Embryonic facial prominence (tissue), 1 donor: Measurements from ENCODE around the gene CEP170B.
"Not testable (repeated sequence)": the region's sequence is repeated elsewhere in the genome, so short reads cannot be mapped to it uniquely, and the experiment has no call there.

Experiments used
- DNase-seq: peaks from one replicate; pipeline ENCODE4 v3.0.0-alpha.2; 2016; ENCODE audit errors: extremely low spot score

The CEP170B gene

GRCh38 chr14:104879201-104879982 lies 14.3 kb downstream of the CEP170B start:
- no peak for DNase-seq

GRCh38 chr14:104879983-104880565 lies 15.0 kb downstream of the CEP170B start:
- no peak for DNase-seq

DNA sequence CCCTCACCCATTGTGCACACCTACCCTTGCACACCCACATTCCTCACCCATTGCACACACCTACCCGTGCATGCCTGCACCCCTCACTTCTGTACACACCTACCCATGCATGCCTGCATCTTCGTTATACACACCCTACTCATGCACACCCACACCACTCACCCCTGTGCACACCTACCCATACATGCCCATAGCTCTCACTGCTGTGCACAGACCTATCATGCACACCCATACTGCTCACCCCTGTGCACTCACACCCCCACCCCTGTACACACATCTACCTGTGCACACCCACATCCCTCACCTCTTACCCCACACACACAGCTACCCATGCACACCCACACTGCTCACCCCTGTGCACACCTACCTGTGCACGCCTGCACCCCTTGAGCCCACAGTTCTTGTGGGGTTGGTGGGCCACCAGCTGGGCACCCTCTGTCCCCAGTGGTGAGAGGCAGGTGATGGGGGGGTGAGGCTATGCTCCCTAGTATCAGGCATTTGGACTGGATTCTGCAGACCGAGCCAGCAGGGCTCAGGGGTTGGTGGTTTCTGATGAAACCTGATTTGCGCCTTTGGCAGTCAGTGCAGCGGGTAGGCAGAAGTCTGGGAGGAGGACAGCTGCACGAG lies 15.6 kb downstream of the CEP170B start:
- DNase-seq = no peak

DNA sequence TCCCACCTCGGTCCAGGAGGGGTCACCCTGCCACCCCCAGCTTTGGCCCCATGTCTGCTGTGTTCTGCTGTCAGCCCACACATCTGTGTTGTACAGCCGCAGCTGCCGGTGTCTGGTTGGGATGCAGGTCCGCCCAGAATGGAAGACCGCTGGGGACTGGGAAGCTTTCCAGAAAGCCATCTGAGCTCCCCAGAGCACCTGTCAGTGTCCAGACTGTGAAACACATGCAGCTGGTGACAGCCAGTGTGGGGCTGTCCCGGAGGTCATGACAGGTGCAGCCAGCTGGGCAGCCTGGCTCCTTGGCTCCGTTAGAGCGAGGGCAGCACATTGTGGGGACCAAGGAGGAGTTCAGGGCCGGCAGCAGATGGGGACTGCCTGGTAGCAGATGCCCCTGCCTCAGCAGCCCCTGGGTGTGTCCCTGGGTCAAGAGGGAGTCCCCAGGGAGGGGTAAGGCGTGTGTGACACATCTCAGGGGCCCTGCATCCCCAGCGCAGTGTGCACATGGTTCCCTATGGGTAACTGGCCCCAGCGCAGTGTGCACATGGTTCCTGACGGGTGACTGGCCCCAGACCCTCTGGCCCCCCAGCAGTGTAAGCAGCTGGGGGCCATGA lies 16.4 kb downstream of the CEP170B start:
- no peak for DNase-seq

- no peak for DNase-seq
These were observed 17.4 kb downstream of the CEP170B start for GRCh38 chr14:104882325-104882973.

DNA sequence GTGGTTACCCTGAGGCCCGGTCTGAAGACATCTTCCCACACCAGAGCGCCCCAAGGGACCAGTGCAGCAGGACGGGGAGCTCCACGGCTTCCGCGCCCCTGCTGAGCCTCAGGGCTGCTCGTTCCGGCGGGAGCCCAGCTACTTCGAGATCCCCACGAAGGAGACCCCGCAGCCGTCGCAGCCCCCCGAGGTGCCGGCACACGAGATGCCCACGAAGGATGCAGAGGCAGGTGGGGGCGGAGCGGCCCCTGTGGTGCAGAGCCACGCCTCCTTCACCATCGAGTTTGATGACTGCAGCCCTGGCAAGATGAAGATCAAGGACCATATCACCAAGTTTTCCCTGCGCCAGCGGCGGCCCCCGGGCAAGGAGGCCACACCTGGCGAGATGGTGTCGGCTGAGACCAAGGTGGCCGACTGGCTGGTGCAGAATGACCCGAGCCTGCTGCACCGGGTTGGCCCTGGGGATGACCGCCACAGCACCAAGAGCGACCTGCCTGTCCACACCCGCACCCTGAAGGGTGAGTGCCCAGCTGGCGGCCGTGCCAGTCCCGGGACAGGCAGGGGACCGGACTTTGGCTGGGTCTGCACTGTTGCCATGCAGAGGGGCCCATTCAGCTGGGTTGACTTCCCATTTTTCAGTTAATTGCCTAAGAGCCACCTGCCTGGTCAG lies 18.1 kb downstream of the CEP170B start:
- DNase-seq = no peak

DNA sequence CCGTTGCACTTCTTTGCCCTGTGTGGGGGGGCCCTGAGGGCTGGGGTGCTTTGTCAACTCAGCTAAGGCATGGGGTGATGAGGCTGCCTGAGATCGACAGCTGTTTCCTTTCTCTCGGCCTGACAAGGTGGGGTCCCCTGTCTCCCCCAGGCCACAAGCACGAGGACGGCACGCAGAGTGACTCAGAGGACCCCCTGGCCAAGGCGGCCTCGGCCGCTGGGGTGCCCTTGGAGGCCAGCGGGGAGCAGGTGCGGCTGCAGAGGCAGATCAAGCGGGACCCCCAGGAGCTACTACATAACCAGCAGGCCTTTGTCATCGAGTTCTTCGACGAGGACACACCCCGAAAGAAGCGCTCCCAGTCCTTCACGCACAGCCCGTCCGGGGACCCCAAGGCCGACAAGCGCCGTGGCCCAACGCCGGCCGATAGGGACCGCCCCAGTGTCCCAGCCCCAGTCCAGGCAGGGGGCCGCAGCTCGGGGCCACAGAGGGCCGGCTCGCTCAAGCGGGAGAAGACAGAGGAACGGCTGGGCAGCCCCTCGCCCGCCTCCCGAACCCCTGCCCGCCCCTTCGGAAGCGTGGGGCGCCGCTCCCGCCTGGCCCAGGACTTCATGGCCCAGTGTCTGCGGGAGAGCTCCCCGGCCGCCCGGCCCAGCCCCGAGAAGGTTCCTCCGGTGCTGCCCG lies 18.8 kb downstream of the CEP170B start:
- no peak for DNase-seq

GRCh38 chr14:104884381-104884780 lies 19.3 kb downstream of the CEP170B start:
- DNase-seq = not testable (repeated sequence)

DNA sequence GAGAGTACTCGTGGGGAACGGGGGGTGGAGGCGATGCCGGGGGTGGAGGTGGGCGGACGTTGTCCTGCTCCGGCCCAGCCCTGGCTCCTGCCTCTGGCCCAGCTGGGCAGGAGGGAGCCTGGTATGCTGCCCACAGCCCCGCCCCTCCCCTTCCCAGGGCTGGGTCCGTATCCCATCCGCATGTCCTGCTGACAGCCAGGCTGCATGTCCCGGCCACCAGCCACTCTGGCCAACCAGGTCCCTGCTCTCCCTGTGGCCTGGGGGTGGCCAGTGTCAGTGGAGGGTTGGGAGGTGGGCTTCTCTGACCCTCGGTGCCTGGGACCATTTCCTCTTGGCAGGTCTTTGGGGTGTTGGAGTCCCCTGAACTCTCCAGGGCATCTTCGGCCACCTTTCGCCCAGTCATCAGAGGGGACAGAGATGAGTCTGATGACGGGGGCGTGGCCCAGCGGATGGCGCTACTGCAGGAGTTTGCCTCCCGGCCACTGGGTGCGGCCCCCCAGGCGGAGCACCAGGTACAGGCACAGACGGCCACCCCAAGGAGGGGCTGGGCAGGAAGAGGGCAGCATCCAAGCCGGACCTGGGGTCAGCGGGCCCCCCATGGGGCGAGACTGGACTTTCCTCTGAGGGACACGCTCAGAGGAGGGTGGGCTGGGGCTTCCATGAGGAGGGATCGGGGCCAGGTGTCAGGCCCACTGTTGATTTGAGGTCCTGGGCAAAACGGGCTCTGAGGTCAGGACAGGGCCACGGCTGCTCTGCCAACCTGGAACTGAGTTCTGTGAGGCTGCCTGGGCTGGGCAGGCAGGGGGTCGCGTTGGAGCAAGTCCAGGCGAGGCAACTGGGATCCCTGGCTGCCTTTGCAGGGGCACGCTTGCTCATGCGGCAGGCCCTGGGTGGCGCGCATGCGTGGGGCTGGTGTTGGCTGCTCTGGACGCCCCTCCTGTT lies 20.2 kb downstream of the CEP170B start:
- DNase-seq = no peak

DNA sequence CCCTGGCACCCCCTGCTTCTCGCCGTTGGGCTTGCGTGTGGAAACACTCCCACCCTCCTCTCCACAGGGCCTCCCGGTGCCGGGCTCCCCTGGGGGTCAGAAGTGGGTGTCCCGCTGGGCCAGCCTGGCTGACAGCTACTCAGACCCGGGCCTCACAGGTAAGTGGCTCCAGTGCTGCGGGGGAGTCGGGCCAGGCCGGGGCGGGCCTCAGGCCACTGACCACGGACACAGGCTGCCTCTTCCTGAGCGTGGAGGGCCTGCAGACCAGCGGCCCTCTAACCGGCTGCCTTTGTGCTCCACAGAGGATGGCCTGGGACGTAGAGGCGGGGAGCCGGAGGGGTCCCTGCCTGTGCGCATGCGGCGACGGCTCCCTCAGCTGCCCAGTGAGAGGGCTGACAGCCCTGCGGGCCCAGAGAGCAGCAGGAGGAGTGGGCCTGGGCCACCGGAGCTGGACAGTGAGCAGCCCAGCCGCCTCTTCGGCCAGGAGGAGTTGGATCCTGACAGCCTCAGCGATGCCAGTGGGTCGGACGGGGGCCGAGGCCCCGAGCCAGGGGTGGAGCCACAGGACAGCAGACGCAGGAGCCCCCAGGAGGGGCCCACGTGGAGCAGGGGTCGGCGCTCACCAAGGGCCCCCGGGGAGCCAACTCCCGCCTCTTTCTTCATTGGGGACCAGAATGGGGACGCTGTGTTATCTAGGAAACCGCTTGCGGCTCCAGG lies 21.1 kb downstream of the CEP170B start:
- no peak for DNase-seq

GRCh38 chr14:104886690-104887622 lies 21.9 kb downstream of the CEP170B start:
- DNase-seq = no peak

DNA sequence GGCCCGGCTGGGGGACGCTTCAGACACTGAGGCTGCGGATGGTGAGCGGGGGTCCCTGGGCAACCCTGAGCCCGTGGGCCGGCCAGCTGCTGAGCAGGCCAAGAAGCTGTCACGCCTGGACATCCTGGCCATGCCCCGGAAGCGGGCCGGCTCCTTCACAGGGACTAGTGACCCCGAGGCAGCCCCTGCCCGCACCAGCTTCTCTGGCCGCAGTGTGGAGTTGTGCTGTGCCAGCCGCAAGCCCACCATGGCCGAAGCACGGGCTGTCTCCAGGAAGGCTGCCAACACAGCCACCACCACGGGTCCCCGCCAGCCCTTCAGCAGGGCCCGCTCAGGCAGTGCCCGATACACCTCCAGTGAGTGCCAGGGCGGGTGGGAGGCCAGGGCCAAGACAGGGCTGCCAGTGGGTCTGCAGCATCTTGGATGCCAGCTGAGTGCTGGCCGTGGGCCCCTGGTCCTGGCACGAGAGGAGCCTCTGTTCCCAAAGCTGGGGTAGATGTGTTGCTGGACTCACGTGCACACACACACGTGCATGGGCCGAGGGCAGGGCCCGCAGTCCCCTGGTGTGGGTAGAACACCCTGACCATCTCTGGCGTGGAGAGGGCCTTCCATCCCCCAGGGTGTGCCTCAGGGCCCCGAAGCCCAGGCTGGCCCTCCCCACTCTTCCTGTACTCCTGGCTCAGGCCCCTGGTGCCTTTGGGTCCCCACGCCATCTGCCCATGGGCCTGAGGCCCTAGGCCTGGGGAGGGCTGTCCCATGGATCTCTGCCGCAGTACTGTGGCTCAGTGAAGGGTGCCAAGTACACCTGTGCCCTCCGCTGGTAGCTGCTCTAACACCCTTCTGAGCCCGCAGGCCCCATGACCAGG lies 22.8 kb downstream of the CEP170B start:
- no peak for DNase-seq

DNA sequence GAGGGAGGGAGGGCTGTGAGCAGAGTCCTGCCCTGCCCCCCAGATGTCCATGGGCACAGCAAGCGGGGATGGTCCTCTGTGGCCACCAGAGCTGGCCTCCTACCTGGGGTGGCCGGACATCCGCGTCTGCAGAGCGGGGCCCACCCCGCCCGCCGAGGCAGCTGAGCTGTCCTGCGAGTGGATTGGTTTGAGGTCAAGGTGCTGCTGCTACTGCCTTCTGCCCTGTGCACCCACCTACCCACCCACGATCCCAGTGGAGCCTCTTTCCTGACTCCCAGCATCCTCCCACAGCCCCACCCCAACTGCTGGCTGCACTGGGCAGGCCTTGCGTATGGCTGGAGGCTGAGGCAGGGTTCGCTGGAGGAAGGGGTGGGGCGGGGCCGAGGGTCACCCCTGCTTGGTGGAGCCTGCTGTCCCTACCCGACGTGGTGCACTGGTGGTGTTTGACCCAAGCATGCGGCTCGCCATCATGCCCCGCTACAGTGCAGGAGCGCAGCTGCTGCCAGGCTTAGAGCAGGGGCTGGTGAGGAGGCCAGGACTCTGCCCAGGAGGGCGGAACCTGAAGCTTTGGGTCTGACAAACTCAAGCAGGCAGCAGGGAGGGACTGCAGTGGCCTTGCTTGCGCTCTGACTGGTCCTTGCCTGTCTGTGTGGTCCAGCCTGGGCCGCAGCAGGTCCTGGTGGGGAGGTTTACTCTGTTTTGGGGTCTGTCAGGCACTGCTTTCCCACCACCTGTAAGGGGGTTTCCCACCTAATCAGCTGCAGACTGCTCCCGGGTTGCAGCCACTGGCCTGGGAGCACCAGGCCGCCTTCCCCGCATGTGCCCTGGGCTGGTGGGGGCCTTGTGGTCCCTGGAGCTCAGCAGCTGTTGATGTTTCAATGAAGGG lies 23.7 kb downstream of the CEP170B start:
- no peak for DNase-seq

DNA sequence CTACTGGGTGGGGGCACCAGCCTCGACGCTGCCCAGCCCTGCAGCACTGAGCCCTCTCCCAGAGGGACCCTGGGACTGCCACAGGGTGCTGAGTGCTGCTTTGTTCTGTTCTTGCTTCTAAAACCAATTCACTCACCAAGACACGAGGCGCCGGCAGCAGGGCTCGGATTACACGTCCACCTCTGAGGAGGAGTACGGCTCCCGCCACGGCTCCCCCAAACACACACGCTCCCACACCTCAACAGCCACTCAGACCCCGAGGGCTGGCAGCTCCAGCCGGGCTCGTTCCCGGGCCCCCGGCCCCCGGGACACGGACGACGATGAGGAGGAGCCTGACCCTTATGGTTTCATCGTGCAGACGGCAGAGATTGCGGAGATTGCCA lies 24.3 kb downstream of the CEP170B start:
- DNase-seq = no peak

GRCh38 chr14:104890292-104890691 lies 25.2 kb downstream of the CEP170B start:
- not testable (repeated sequence) for DNase-seq

DNA sequence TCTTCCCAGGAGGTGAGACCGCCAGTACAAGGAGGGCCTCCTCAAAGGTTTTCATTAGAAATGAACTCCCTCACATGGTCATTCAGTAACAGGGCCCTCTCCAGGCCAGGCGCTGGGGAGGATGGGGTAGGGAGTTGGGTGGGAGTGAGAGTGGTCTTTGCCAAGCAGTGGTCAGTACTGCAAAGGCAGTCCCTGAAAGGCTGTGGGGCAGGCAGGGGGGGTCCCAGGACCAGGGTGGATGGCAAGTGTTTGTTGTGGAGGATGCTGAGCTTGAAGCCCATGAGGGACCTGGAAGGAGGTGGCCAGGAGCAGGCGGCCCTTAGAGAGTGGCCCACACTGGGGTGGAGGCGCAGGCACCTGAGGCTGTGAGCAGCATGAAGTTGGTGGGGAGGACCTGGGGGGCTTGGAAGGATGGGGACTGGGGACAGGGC lies 26.1 kb downstream of the CEP170B start:
- DNase-seq = no peak
